H1 (cell line): ENCODE data around the gene TIMM22. TPM values are rescaled to one million over a fixed set of nuclear protein-coding genes. Genes with fewer than 3 reads are reported as not detected.
A peak's percentile ranks its signal among the peaks of the same experiment; 100 is the strongest.

Experiments
- ASH2L ChIP-seq: fragments of 200-600, 300-600 bp; sonication (generic); IDR thresholded peaks from one replicate; pipeline ENCODE4 v1.7.1; 2017; ENCODE audit warnings: low read length
- BCL11A ChIP-seq, 2 experiments: IDR thresholded peaks; one replicate each; pipeline ENCODE4 v1.6.1; 2011; ENCODE audit warnings: low read depth in 2 of 2, low read length in 2 of 2, mild to moderate bottlenecking in 2 of 2
- CBX8 ChIP-seq: fragments of 300-800, 300-1000 bp; sonication (generic); IDR thresholded peaks from 2 replicates; pipeline ENCODE4 v1.7.1; 2016; ENCODE audit warnings: low read depth, low read length, borderline replicate concordance
- CHD1 ChIP-seq: IDR thresholded peaks from 2 replicates; pipeline ENCODE4 v1.6.1; 2012; ENCODE audit warnings: low read depth, low read length, improper control_type of control experiment
- CHD2 ChIP-seq: IDR thresholded peaks from 2 replicates; pipeline ENCODE4 v1.6.1; 2012; ENCODE audit warnings: low read length, improper control_type of control experiment
- EGR1 ChIP-seq: IDR thresholded peaks from 2 replicates; pipeline ENCODE4 v1.6.1; 2011; ENCODE audit warnings: low read depth, low read length, borderline replicate concordance
- EZH2 ChIP-seq: fragments of 200-600 bp; sonication (generic); IDR thresholded peaks from 2 replicates; pipeline ENCODE4 v1.7.1; 2012; ENCODE audit warnings: low read depth, mild to moderate bottlenecking, moderate library complexity, low read length, inconsistent platforms; ENCODE audit not compliant: severe bottlenecking
- HDAC2 ChIP-seq, 2 experiments: fragments of 300-600 bp in 1 of 2; sonication (generic) in 1 of 2; IDR thresholded peaks; 2 replicates each; pipeline ENCODE4 v1.6.1; 2011 to 2012; ENCODE audit warnings: low read depth in 2 of 2, low read length in 2 of 2, mild to moderate bottlenecking in 2 of 2, moderate library complexity in 2 of 2, borderline replicate concordance in 1 of 2, inconsistent platforms in 1 of 2
- JUN ChIP-seq: IDR thresholded peaks from 2 replicates; pipeline ENCODE4 v1.6.1; 2011; ENCODE audit warnings: low read depth, mild to moderate bottlenecking, improper control_type of control experiment, low read length
- JUND ChIP-seq: IDR thresholded peaks from 2 replicates; pipeline ENCODE4 v1.6.1; 2011; ENCODE audit warnings: mild to moderate bottlenecking, improper control_type of control experiment, low read length
- POU5F1 ChIP-seq: IDR thresholded peaks from 2 replicates; pipeline ENCODE4 v1.6.1; 2011; ENCODE audit warnings: low read depth, mild to moderate bottlenecking, low read length, moderate library complexity
- SIRT6 ChIP-seq: IDR thresholded peaks from one replicate; pipeline ENCODE4 v1.7.1; 2012; ENCODE audit warnings: low read length, inconsistent platforms
- SIX5 ChIP-seq: IDR thresholded peaks from 2 replicates; pipeline ENCODE4 v1.6.1; 2011; ENCODE audit warnings: mild to moderate bottlenecking, low read depth, low read length
- TAF1 ChIP-seq: IDR thresholded peaks from 2 replicates; pipeline ENCODE4 v1.6.1; 2011; ENCODE audit warnings: mild to moderate bottlenecking, low read depth, low read length
- TBP ChIP-seq: IDR thresholded peaks from 2 replicates; pipeline ENCODE4 v1.6.1; 2011; ENCODE audit warnings: low read depth, low read length, improper control_type of control experiment
- ZNF274 ChIP-seq: IDR thresholded peaks from 2 replicates; pipeline ENCODE4 v1.7.0; 2012; ENCODE audit warnings: low read length, borderline replicate concordance; ENCODE audit errors: extremely low read depth
- polyA plus RNA-seq, 7 experiments: library from polyadenylated mRNA; depleted of rRNA in 3 of 7; stranded (reverse) in 5 of 7; unstranded in 2 of 7; fragments of >200 nt in 5 of 7; fragments of 200-250 nt in 2 of 7; gene quantifications; 1 replicate in 5 of 7; 2 replicates in 1 of 7; 4 replicates in 1 of 7; pipeline versions ENCODE4 v1.2.1 to v1.2.3, GENCODE V29; 2011 to 2013; ENCODE audit warnings: missing spikeins in 2 of 7, mixed read lengths in 2 of 7
- total RNA-seq: library from RNA; stranded (reverse); fragmentation: NEBNext Ultra II Directional; extraction: Animal tissue kit (Norgen Biotek cat#: 25700); gene quantifications from 2 replicates; pipeline ENCODE4 v1.2.1, GENCODE V29; 2021
- TF ChIP-seq, protein P1 (sequence below): IDR thresholded peaks from 2 replicates; pipeline ENCODE4 v1.6.1; 2012; ENCODE audit warnings: inconsistent platforms

The TIMM22 gene
- total and polyA plus RNA-seq, 2 of the 8 experiments (the other 6 are each of a cell fraction or from before 2014, with no cell fraction given) = 13.8 to 17.4 TPM

DNA sequence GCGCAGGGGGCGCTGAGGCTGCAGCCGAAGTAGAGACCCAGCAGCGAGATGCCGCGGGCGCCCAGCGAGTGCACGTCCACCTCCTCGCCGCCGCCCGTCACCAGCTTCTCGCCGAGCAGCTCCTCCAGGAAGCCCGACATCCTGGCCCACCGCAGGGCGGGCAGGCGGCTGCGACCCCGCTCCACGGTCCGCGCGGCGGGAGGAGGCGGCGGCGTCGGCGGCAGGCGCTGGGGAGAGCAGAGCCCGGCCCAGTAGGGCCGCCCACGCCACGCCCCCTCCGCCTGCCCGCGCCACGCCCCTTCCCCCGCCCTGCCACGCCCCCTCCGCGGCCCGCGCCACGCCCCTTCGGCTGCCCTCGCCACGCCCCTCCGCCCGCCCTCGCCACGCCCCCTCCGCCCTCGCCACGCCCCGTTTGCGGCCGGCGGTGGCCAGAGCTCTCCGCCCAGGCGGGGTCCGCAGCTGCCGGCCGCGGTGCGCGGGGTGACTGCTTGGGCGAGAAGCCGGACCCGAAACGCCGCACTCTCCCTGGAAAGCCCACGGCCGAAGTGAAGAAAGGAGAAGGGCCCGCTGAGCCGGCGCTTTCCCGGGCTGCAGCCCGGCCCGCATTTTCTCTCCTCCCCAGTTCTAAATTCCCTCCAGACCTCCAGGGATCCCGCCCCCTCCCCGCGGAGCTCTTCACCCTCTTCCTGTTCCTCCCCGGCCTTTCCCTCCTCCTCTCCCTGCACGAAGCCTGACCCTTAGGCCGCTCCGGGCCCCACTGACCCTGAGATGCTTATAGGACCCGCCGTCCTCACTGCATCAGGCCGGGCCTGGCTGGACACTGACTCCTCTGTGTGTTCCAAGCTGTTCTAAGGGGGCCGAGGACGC, 17.2 kb upstream of the TIMM22 start, which contains the start of gene NXN (continued):
- no peak for TF ChIP-seq JUND
- no peak for TF ChIP-seq CHD2
- no peak for TF ChIP-seq SIX5
- no peak for TF ChIP-seq EGR1
- no peak for TF ChIP-seq JUN
- TF ChIP-seq CBX8 = no peak
- peak; percentile 7 for TF ChIP-seq ASH2L
- TF ChIP-seq TAF1 = peak; percentile 65
- TF ChIP-seq POU5F1 = no peak
- no peak for TF ChIP-seq ZNF274
- TF ChIP-seq BCL11A (IDR thresholded peaks at IDR 0.05; ENCODE audit: low read depth in 2 of 2, low read length in 2 of 2) = no peak
- TF ChIP-seq SIRT6 = no peak
- no peak for TF ChIP-seq TBP
- TF ChIP-seq, protein P1, sequence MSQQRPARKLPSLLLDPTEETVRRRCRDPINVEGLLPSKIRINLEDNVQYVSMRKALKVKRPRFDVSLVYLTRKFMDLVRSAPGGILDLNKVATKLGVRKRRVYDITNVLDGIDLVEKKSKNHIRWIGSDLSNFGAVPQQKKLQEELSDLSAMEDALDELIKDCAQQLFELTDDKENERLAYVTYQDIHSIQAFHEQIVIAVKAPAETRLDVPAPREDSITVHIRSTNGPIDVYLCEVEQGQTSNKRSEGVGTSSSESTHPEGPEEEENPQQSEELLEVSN = no peak
- TF ChIP-seq HDAC2 (IDR thresholded peaks at IDR 0.05; ENCODE audit: borderline replicate concordance in 1 of 2, low read depth in 2 of 2, low read length in 2 of 2) = 0 out of 4 replicates have a peak, but pooled peaks of 1 of the 2 experiments have one; percentile 49
- TF ChIP-seq EZH2 = no peak
- no peak for TF ChIP-seq CHD1
